Peyer's patch (tissue), 4 donors: Measurements from ENCODE around the gene ANKS1A.

ENCODE experiments used
- CTCF ChIP-seq, 6 experiments: fragments of 450-650 bp in 4 of 6; fragments of 200-600 bp in 2 of 6; sonication (generic) in 1 of 6; IDR thresholded peaks; one replicate each; pipeline ENCODE4 v1.5.1; 2017 to 2019; ENCODE audit warnings: antibody characterized with exemption in 6 of 6, mild to moderate bottlenecking in 3 of 6, moderate library complexity in 1 of 6
- POLR2A ChIP-seq, 2 donors: fragments of 450-650 bp; IDR thresholded peaks; one replicate each; pipeline ENCODE4 v1.5.1; 2017; ENCODE audit warnings: antibody characterized with exemption in 2 of 2, mild to moderate bottlenecking in 2 of 2, moderate library complexity in 2 of 2

GRCh38 chr6:35046103-35046502 lies 157.0 kb downstream of the ANKS1A start:
- no peak for TF ChIP-seq CTCF (IDR thresholded peaks at IDR 0.05)
- no peak for TF ChIP-seq POLR2A (IDR thresholded peaks at IDR 0.05)
